PC-3 (cell line): ENCODE results near the gene RGS14. TPM values are rescaled to one million over a fixed set of nuclear protein-coding genes. Genes with fewer than 3 reads are reported as not detected.
A peak's percentile ranks its signal among the peaks of the same experiment; 100 is the strongest.

ENCODE experiments used
- ATAC-seq: fragments of 200-7000 bp; cut with Tn5 transposase; 2 replicates; pipeline ENCODE4 v1.9.1; 2020; ENCODE audit warnings: mild to moderate bottlenecking, moderate library complexity
- BruUV-seq: library from RNA; stranded (reverse); fragments of 400-500 nt; replicated peaks from 2 replicates; lab custom pipeline; 2021; lab: Mats Ljungman, UMichigan
- CTCF ChIA-PET: fragments of 300-600 bp; sonication (Branson Sonifier 250); formaldehyde crosslinking; loops from one replicate; lab custom pipeline; 2022; ENCODE audit warnings: antibody characterized with exemption; lab: Charles Lee
- POLR2A ChIA-PET: fragments of 300-600 bp; sonication (Branson Sonifier 250); formaldehyde crosslinking; loops from one replicate; lab custom pipeline; 2022; ENCODE audit warnings: antibody characterized with exemption; ENCODE audit not compliant: unreplicated experiment; lab: Charles Lee
- DNase-seq: peaks from one replicate; pipeline ENCODE4 v3.0.0-alpha.2; 2015
- H2AFZ ChIP-seq: fragments of 300-600 bp; sonication (generic); 2 replicates; pipeline ENCODE4 v1.6.0; 2016; ENCODE audit warnings: antibody characterized with exemption, low read length
- H3F3A ChIP-seq: fragments of 300-600 bp; sonication (generic); one replicate; pipeline ENCODE4 v1.6.0; 2017; ENCODE audit warnings: antibody characterized with exemption, low read length, control low read depth, mild to moderate bottlenecking; ENCODE audit not compliant: unreplicated experiment
- H3K27ac ChIP-seq: fragments of 300-600 bp; sonication (generic); 2 replicates; pipeline ENCODE4 v1.5.1; 2016; ENCODE audit warnings: mild to moderate bottlenecking, low read length
- H3K27me3 ChIP-seq: fragments of 300-600 bp; sonication (generic); 2 replicates; pipeline ENCODE4 v1.6.1; 2016; ENCODE audit warnings: low read length, mixed read lengths
- H3K36me3 ChIP-seq: fragments of 300-600 bp; sonication (generic); 2 replicates; pipeline ENCODE4 v1.6.1; 2016; ENCODE audit warnings: low read depth, mixed run types, low read length, mixed read lengths
- H3K4me1 ChIP-seq: fragments of 300-600 bp; sonication (generic); 2 replicates; pipeline ENCODE4 v1.5.1; 2016; ENCODE audit warnings: low read length; ENCODE audit not compliant: insufficient read depth
- H3K4me2 ChIP-seq: fragments of 300-600 bp; sonication (generic); 2 replicates; pipeline ENCODE4 v1.6.0; 2016; ENCODE audit warnings: low read length
- H3K4me3 ChIP-seq: fragments of 300-600 bp; sonication (generic); 2 replicates; pipeline ENCODE4 v1.5.1; 2016; ENCODE audit warnings: mild to moderate bottlenecking, low read length, mixed read lengths
- H3K79me2 ChIP-seq: fragments of 300-600 bp; sonication (generic); 2 replicates; pipeline ENCODE4 v1.6.1; 2017; ENCODE audit warnings: low read length, mixed read lengths
- H3K9ac ChIP-seq: fragments of 300-600 bp; sonication (generic); 2 replicates; pipeline ENCODE4 v1.6.0; 2016; ENCODE audit warnings: mild to moderate bottlenecking, low read length
- H3K9me2 ChIP-seq: fragments of 300-600 bp; sonication (generic); replicated peaks from 2 replicates; pipeline ENCODE4 v1.6.1; 2016; ENCODE audit warnings: mixed run types, low read length, mixed read lengths
- H3K9me3 ChIP-seq: fragments of 300-600 bp; sonication (generic); 2 replicates; pipeline ENCODE4 v1.6.1; 2016; ENCODE audit warnings: low read length, mixed read lengths
- H4K20me1 ChIP-seq: fragments of 300-600 bp; sonication (generic); 2 replicates; pipeline ENCODE4 v1.6.1; 2016; ENCODE audit warnings: low read length, mixed read lengths
- EZH2 ChIP-seq: fragments of 300-600 bp; sonication (generic); IDR thresholded peaks from one replicate; pipeline ENCODE4 v1.6.1; 2017; ENCODE audit warnings: antibody characterized with exemption, mild to moderate bottlenecking, low read length; ENCODE audit not compliant: unreplicated experiment
- EZH2phosphoT487 ChIP-seq: fragments of 300-600 bp; sonication (generic); IDR thresholded peaks from 2 replicates; pipeline ENCODE4 v1.6.1; 2018; ENCODE audit warnings: mild to moderate bottlenecking, antibody characterized with exemption, low read length, borderline replicate concordance
- intact Hi-C: fragments of 100-400 bp; cut with micrococcal nuclease; formaldehyde crosslinking; loops from 2 replicates; pipeline ENCODE4 v1.9.0; 2023
- total RNA-seq: library from RNA; depleted of rRNA; stranded (reverse); fragments of >200 nt; gene quantifications from 2 replicates; pipeline ENCODE4 v1.2.3, GENCODE V29; 2014
- TF ChIP-seq, protein P1 (sequence below): fragments of 300-600 bp; sonication (generic); conservative IDR thresholded peaks from 2 replicates; pipeline ENCODE4 v1.5.1; 2017; ENCODE audit warnings: antibody characterized with exemption, low read depth, mild to moderate bottlenecking, low read length

Gene RGS14
- total RNA-seq, 1 experiment from 2014 or later: 32.3 TPM

DNA sequence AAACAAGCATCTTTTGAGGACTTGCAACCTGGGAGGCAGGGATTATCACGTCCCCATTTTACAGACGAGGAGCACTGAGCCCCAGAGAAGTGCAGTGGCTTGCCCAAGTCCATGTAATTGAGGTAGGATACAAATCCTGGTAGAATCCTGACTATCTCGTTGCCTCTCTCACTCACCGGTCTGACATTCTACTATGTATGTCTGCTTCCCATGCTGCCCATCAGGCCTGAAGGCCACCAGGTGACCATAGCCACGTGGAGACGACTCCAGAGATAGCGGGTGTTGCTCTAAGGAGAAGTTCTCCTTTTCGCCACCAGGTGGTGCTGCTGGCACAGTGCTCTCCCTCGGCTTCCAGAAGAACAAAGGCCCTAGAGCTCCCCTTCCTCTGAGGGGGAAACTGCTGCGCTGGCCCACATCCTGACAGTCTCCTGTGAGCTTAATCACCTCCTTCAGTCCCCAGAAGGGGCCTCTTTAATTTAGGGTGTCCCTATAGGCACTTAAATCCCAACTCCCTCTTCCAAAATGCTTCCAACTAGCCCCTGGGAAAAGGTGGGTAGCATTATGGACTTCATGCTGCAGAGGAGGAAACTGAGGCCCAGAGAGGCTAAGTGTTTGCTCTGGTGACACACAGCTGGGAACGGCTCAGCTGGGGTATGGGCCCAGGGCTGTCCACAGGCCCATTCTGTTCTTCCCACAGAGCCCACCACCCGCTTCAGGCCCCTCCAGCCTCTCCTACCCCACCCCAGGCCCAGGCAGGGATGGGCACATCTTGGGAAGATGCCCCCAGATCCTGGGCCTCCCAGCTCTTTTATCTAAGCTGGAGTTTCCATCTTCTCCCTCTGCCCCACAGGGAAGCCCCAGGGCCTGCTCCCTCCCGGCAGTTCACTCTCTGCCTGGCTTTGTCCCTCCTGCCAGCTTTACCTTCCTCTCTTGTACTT is 32.9 kb downstream of the RGS14 start:
- Histone ChIP-seq H3K9me2 (no peaks in the 10 kb centered on the region), H3K9ac (peak overlapping the region; percentile 76), H3F3A (no peaks in the 10 kb centered on the region), H3K36me3 (no peaks in the 10 kb centered on the region), H3K9me3 (no peaks in the 10 kb centered on the region), H4K20me1 (no peaks in the 10 kb centered on the region), H3K79me2 (no peaks in the 10 kb centered on the region), H3K4me1 (peaks cover 27% of the 10 kb centered on the region), H3K4me3 (peak overlapping the region; percentile 24; the same call in 1 of the 2 replicates), H2AFZ (peak overlapping the region; percentile 46), H3K27me3 (no peaks in the 10 kb centered on the region), H3K4me2 (peak overlapping the region; percentile 72), H3K27ac (peak overlapping the region; percentile 95)
- intact Hi-C loops: loop anchor here (1.0 kb wide), 3 partner anchors 12 to 111 kb away; no protein-coding TSS in a partner anchor
- POLR2A ChIA-PET: interaction anchor here (0.6 kb wide), 1 partner anchor 13 kb away, joined by 3 read pairs; no protein-coding TSS in a partner anchor
- ATAC-seq: peak; percentile 73
- no TSS peak for BruUV-seq
- peak; percentile 95 for DNase-seq
- CTCF ChIA-PET: interaction anchor here (0.5 to 2.3 kb wide), 12 partner anchors 11 to 111 kb away, joined by 3 to 35 read pairs (median 4); partner anchors contain the start of gene GRK6
- no peak for TF ChIP-seq EZH2
- TF ChIP-seq, protein P1, sequence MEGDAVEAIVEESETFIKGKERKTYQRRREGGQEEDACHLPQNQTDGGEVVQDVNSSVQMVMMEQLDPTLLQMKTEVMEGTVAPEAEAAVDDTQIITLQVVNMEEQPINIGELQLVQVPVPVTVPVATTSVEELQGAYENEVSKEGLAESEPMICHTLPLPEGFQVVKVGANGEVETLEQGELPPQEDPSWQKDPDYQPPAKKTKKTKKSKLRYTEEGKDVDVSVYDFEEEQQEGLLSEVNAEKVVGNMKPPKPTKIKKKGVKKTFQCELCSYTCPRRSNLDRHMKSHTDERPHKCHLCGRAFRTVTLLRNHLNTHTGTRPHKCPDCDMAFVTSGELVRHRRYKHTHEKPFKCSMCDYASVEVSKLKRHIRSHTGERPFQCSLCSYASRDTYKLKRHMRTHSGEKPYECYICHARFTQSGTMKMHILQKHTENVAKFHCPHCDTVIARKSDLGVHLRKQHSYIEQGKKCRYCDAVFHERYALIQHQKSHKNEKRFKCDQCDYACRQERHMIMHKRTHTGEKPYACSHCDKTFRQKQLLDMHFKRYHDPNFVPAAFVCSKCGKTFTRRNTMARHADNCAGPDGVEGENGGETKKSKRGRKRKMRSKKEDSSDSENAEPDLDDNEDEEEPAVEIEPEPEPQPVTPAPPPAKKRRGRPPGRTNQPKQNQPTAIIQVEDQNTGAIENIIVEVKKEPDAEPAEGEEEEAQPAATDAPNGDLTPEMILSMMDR: peak; percentile 93
- no peak for TF ChIP-seq EZH2phosphoT487

DNA sequence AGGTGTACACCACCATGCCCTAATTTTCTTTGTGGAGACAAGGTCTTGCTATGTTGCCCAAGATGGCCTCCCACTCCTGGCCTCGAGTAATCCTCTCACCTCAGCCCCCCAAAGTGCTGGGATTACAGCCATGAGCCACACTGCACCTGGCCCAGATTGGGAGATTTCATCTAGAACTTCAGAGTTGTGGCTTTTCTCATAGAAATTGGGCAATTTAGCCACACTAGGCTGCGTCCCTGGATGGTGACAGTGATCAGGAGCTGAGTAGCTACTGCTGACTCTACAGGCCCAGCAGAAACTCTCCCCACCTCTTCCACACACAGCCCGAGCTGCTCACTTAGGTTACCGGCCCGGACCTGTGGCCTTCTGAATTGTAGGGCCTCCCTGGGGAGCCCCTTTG is 35.0 kb downstream of the RGS14 start:
- POLR2A ChIA-PET: no interaction called here
- CTCF ChIA-PET: no interaction called here
- no peak for DNase-seq
- Histone ChIP-seq H3K4me2 (no peak overlapping the region), H3K4me1 (peaks cover 27% of the 10 kb centered on the region), H3K27me3 (no peaks in the 10 kb centered on the region), H3K79me2 (no peaks in the 10 kb centered on the region), H2AFZ (no peak overlapping the region), H3K4me3 (no peak overlapping the region), H3F3A (no peaks in the 10 kb centered on the region), H3K9me3 (no peaks in the 10 kb centered on the region), H4K20me1 (no peaks in the 10 kb centered on the region), H3K9me2 (no peaks in the 10 kb centered on the region), H3K36me3 (no peaks in the 10 kb centered on the region), H3K27ac (no peak overlapping the region), H3K9ac (no peak overlapping the region)
- TF ChIP-seq EZH2 (no peak), EZH2phosphoT487 (no peak)
- no peak for ATAC-seq
- intact Hi-C loops: no loop called here
- no TSS peak for BruUV-seq

DNA sequence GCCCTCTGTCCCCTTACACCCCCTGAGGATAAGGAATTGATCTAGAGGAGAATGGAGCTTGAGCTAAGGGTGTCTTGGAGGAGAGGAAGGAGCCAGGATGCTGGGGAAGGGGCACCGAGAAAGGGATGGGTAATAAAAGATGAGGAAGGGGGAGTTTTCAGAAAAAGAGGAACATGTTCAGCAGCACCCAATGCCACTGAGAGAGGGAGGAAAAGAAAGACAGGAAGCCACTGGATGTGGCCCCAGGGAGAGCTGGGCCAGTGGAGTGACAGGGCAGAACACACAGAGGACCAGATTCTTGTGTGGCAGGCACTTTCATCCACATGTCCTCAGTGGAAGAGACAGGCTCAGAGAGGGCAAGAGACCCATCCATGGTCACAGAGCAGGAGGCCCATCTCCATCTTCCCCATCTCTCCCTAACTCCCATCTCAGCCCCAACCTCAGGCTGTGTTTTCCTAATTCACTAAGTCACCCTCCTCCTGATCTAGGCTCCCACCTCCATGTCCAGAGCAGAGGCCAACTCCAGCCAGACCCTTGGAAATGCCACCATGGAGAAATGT is 35.6 kb downstream of the RGS14 start:
- no peaks in the 10 kb centered on the region for H3K36me3 ChIP-seq
- POLR2A ChIA-PET: no interaction called here
- no peak for ATAC-seq

More for the DNA sequence above, 35.6 kb downstream of the RGS14 start:
- CTCF ChIA-PET: no interaction called here
- Histone ChIP-seq H2AFZ (no peak overlapping the region), H3K9ac (no peak overlapping the region), H3K9me2 (no peaks in the 10 kb centered on the region), H3K4me3 (no peak overlapping the region), H3K9me3 (no peaks in the 10 kb centered on the region), H3K79me2 (no peaks in the 10 kb centered on the region), H4K20me1 (no peaks in the 10 kb centered on the region), H3K27me3 (no peaks in the 10 kb centered on the region), H3F3A (no peaks in the 10 kb centered on the region), H3K4me1 (peaks cover 24% of the 10 kb centered on the region), H3K4me2 (no peak overlapping the region), H3K27ac (no peak overlapping the region)
- TF ChIP-seq EZH2 (no peak), EZH2phosphoT487 (no peak)
- TF ChIP-seq, protein P1: no peak
- BruUV-seq: no TSS peak
- no peak for DNase-seq
- intact Hi-C loops: no loop called here
